Urinary bladder (tissue), 4 donors: ENCODE results near the gene SMC3. TPM values are rescaled to one million over a fixed set of nuclear protein-coding genes. Genes with fewer than 3 reads are reported as not detected.

Source experiments
- DNase-seq: peaks from one replicate; pipeline ENCODE4 v3.0.0-alpha.2; 2015; ENCODE audit errors: extremely low spot score
- H3K27ac ChIP-seq: one replicate; pipeline ENCODE4 v1.5.1; 2013; ENCODE audit warnings: low read depth, mild to moderate bottlenecking, moderate library complexity
- H3K36me3 ChIP-seq: one replicate; pipeline ENCODE4 v1.6.1; 2013; ENCODE audit warnings: mild to moderate bottlenecking, moderate library complexity; ENCODE audit not compliant: insufficient read depth
- H3K4me1 ChIP-seq: one replicate; pipeline ENCODE4 v1.6.1; 2013; ENCODE audit warnings: mild to moderate bottlenecking, moderate library complexity; ENCODE audit not compliant: insufficient read depth
- H3K4me3 ChIP-seq: one replicate; pipeline ENCODE4 v1.5.1; 2013; ENCODE audit warnings: low read depth, low read length
- WGBS: extraction: QIAGEN DNeasy Blood & Tissue Kit; methylation state at CpG from one replicate; pipeline ENCODE4 v1.1.7; 2013; 5-methylcytosine and 5-hydroxymethylcytosine counted together
- polyA plus RNA-seq: library from polyadenylated mRNA; stranded (reverse); fragments of 200-250 nt; gene quantifications from one replicate; pipeline ENCODE4 v1.2.3, GENCODE V29; 2013
- total RNA-seq: library from RNA; depleted of rRNA; stranded (reverse); fragments of >200 nt; gene quantifications from one replicate; pipeline ENCODE4 v1.2.3, GENCODE V29; 2014
- donor health status: healthy with polysubstance abuse.
- donor health status: healthy.

The SMC3 gene
- total and polyA plus RNA-seq, 2 donors, result 25.8 to 50.7 TPM

DNA sequence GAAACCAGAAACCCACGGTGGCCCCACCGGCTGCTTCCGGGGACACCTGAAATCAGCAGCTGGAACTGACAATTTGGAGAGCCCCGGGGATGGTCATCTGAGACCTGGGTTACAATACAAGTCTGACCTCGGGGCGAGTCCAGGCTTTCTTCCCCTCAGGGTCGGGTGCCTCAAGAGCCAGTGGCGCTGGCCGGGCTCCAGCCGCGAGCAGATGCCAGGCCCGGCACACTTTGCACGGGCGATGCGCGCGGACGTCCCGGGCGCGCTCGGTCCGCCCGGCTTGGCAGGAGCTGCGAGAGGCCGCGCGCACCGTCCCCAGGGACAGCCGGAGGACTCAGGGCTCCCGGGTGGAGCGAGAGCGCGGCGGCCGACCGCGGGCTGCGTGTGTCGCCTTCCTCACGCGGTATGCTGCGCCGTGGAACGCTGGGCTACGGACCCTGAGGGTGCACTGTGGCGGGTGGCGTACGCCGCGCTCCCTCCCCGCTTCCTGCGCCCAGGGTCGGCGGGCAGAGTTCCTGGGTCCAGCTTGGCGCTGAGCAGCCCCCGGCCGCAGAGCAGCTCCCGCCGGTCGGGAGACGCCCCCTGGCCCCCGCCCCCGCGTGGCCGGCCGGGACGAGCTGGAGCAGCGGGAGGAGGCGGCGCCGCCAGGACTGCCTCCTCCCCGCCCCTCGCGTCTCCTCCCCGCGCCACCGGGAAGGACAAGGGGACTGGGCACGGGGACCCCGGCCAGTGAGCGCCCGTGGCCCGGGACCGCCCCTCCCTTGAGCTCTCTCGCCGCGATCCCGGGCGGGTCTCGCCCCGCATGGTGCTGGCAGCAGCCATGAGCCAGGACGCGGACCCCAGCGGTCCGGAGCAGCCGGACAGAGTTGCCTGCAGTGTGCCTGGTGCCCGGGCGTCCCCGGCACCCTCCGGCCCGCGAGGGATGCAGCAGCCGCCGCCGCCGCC lies 76.4 kb downstream of the SMC3 start, which contains the start of gene RBM20:
Gene RBM20 (plus strand): TSS at position 684 of the 945 bp plus-strand sequence. CDS start 119 bp downstream, at position 803.
- H3K4me1 ChIP-seq, result peaks cover 5% of the 10 kb centered on the region
- no peak for DNase-seq
- no peaks in the 10 kb centered on the region for H3K36me3 ChIP-seq
- no peak within 1 kb of the TSS for H3K27ac ChIP-seq
- WGBS, result under 1% methylated on average over 106 of the region's 106 CpGs
- peak within 1 kb of the TSS; percentile 59 for H3K4me3 ChIP-seq

DNA sequence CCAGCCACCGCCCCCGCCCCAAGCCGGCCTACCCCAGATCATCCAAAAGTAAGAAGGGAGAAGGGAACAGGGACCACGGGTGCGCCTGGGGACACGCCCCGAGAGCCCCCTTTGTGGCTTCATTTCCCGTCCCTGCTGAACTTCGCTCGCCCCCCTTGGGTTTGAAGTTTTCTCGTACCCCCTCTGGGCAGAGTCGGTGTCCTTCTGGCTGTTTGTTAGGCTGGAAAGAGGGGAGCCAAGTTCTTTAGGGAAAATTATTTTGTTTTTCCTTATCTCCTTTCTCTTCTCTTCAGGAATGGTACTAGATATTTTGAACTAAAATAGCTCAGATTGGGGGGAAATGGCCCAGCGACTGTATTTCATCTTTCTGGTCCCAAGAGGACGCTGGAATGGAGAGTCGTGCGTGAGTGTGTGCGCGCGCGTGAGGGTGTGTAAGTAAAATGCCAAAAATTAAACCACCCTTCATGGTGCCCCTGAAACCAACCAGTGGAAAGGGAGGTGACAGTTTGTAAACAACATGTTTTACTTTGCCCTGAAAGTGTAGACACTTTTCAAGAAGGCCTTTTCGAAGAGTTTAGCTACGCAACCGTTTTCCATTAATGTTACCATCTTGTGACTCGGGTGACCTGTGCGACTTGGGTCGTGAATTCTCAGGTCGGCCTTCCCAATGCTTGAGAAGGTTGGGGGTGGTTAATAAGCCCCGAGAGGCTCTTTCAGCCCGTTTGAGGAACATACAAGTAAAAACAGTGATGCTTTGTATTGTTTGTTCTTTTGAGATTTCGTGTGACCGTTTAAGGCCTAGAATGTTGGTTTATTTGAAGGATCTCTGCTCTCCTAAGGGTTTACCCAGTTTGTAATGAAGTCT lies 77.3 kb downstream of the SMC3 start:
- no peak overlapping the region for H3K27ac ChIP-seq
- DNase-seq, result no peak
- H3K36me3 ChIP-seq, result no peaks in the 10 kb centered on the region
- 40% methylated on average over 31 of the region's 31 CpGs for WGBS
- peaks cover 5% of the 10 kb centered on the region for H3K4me1 ChIP-seq
- H3K4me3 ChIP-seq, result peak overlapping the region; percentile 59

DNA sequence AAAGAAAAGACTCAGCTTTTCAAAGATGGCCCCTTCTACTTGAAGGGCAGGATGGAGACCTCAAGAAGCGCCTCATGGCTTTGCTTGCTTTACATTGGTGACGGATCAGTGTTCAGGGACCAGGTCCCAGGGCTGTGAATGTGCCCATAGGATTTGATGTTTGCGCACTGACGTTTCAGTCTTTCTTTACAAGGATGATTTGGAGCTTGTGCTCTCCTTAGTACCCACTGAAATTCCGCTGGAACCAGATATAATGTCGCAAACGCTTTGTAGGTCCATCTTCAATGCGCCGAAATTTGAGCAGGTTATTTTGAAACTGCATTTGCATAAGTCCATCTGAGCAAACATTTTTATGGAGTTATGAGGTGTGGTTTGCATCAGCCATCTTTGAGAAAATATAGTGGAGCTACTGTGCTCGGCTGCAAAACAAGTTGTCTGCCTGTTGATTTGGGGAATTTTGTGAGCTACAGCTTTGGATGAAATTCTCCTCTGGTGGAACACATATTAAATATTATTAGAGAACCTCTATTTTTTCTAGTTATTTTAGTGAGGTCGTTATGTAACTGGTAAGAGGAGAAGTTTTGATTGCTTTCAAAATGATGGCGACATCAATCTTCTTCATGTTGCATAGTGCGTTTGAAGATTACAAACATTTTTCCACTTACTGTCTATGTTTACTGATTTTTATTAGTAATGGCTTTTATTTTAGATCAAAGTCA lies 79.1 kb downstream of the SMC3 start:
- H3K4me1 ChIP-seq, result peaks cover 5% of the 10 kb centered on the region
- no peak overlapping the region for H3K27ac ChIP-seq
- no peak overlapping the region for H3K4me3 ChIP-seq
- 79% methylated on average over 13 of the region's 13 CpGs for WGBS
- H3K36me3 ChIP-seq, result no peaks in the 10 kb centered on the region
- DNase-seq, result no peak

DNA sequence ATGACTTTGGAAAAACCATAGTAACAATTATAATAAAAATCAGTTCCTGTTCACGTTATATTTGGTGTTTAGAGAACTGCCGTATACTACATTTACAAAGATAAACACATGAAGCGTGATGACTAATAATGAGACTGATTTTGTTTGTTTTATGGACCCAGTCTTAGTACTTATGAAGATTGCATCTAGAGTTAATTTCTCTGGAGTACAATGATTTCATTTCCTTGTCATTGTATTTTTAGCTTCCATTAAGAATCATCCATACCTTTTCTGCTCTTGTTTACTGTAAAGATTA lies 79.6 kb downstream of the SMC3 start:
- 65% methylated on average over 3 of the region's 3 CpGs for WGBS
- no peaks in the 10 kb centered on the region for H3K36me3 ChIP-seq
- H3K4me3 ChIP-seq, result no peak overlapping the region
- peaks cover 5% of the 10 kb centered on the region for H3K4me1 ChIP-seq
- DNase-seq, result no peak
- no peak overlapping the region for H3K27ac ChIP-seq

DNA sequence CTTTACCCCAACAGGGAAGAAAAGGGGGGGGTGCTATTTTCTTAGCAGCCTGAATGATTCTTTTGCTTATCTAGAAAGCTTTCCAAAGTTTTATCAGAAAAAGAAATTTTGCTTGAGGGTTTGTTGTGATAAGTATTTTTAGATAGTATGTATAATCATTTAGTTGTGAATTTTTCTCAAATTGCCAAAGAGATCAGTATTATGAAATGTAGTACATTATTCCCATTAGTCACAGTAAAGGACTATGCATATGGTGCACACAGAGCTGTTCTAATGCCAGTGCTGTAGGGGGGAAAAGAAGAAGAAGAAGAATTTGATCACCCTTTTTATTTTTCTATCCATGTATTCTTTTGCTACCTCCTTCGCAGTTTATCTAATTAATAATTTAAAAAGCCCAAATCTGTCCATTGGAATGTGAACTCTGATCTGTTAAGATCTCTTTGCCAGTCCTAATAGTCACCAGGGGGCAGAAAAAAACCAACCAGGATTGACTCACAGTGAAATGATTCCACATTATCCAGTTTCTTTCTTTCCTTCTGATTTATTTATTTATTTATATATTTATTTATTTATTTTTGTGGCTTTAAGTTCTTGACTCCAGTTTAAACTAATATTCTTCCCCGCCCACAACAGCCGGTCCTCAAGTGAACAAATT lies 81.3 kb downstream of the SMC3 start:
- Histone ChIP-seq H3K27ac (no peak overlapping the region), H3K4me1 (peaks cover 5% of the 10 kb centered on the region), H3K4me3 (no peak overlapping the region), H3K36me3 (no peaks in the 10 kb centered on the region)
- WGBS, result 94% methylated on average over 3 of the region's 3 CpGs
- no peak for DNase-seq

DNA sequence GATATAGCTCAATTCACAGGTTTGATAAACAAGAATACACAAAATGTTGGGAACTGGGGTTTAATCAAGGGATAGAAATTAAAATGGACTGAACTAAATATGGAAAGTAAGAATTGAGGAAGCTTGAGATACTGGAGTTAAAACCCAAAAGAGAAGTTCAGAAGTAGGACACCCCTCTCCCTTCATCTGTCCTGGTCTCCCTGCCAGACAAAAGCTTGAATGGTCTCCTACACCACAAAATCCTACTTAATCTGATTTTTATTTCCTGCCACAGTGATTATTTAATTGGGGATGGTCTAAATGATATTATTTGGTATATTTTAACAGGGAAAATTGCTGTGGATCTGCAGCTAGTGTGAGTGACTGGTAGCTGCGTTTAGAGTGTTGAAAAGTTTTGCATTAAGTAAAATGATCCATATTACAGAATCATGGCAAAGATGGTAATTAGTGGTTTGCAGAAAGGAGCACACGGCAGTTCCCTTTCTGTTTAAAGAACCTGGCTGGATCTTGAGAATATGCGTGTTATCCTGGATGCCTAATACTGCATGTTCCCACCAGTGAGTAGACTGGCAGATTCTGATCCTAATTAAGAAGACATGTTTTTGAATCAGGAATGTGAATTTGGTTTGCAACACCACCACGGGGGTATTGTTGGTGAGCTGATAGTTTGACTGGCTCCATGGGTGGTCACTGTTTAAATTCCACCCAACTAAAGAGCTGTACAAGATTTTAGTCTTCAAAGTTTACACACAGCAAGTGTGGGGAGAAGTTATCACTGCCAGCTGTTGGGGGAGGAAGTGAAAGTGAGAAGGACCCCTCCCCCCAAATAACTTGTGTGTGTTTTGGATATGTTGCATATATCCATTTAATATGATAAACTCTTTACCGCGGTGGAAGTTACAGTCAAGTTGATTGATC lies 82.1 kb downstream of the SMC3 start:
- no peak overlapping the region for H3K27ac ChIP-seq
- no peak for DNase-seq

DNA sequence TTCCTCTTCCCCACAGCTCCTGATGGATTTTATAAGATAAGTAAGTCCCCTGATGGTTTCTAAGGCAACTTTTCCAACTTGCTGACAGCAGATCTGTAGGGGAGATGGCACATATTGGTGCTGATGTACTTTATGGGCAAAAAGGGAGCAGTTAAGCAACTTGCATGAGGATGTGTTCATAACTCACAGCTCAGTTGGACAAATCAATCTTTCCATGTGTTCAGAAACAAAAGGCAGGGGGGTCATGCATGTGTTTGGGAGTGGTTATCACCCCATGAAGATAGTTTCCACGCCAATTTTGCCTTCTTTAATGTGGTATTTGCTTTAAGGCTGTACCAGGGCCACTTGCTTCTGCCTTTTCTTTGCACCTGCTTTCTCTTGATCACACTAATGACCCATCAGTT lies 82.8 kb downstream of the SMC3 start:
- Histone ChIP-seq H3K4me3 (no peak overlapping the region), H3K4me1 (no peaks in the 10 kb centered on the region), H3K27ac (no peak overlapping the region), H3K36me3 (no peaks in the 10 kb centered on the region)
- WGBS, result 63% methylated on average over 1 of the region's 1 CpG
- no peak for DNase-seq

More for the DNA sequence above, 82.1 kb downstream of the SMC3 start:
- H3K4me3 ChIP-seq, result no peak overlapping the region
- no peaks in the 10 kb centered on the region for H3K36me3 ChIP-seq
- WGBS, result 62% methylated on average over 6 of the region's 6 CpGs
- no peaks in the 10 kb centered on the region for H3K4me1 ChIP-seq

DNA sequence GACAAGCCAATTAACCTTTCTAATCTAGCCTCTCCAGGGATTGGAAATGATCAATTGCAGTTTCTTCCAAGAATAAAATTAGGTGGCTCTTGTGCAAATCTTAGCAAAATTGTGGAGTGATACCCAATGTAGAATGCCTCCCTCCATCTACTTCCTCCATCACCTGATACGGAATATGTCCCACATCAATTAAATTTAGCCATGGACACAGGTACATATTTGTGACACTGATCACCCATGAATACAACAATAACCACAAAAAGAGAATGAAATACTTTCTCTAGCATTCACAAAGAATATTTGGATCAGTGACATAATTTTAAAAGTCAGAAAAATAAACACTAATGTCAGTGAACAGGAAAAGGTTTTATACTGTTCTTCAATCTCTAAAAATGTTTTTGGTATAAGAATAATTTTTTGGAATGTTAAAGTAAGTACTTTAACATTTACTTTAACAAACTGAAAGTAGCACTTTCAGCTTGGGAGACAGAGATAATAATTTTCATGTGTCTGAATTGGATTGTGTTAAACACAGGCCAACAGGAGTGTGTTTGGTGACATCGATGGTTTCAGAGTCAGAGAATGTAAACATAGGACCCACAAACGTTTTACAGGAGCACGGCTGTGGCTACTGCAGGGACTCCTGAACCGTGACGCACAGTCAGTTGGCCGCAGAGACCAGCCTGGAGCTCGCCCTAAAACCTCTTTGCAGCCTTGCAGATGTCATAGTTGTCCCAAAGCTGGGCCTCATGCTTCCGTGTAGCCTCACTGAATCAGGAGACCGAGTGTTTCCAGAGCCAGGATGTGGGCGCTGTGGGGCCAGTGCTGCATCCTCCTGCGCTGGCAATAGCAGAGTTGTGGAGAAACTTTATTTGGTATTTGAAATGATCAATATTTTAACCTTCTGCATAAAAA lies 83.8 kb downstream of the SMC3 start:
- Histone ChIP-seq H3K4me1 (no peaks in the 10 kb centered on the region), H3K4me3 (no peak overlapping the region), H3K27ac (no peak overlapping the region), H3K36me3 (no peaks in the 10 kb centered on the region)
- DNase-seq, result no peak
- WGBS, result 45% methylated on average over 12 of the region's 12 CpGs

DNA sequence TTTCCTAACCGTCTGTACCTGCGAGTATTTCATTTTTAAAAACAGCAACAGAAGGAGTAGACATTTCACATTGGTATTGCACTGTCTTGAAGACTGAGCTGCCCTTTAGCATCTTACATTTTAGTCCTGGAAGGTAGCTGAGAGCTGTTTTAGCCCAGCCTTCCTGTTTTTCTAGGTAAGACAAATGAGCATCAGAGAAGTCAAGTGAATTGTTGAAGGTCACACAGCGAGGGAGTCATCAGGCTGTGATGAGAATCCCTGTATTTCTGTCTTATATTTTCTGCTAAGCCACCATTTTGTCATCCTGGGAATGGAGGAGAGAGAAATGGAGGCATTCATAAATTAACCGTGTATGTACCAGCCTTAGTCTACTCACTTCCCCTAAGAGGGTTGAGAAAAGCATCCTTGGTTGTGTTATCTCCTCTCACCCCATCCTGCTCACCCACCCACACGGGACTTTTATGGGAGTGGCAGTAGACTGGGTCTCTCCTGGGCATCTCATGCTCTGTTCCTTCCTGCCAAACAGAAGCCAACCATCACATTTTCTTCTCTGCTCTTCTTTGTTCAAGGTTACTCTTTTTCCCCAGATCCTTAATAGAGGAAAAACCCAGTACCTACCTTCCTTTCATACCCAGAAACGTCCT lies 85.1 kb downstream of the SMC3 start:
- no peaks in the 10 kb centered on the region for H3K36me3 ChIP-seq
- 82% methylated on average over 6 of the region's 6 CpGs for WGBS
- no peak overlapping the region for H3K4me3 ChIP-seq
- H3K27ac ChIP-seq, result no peak overlapping the region
- H3K4me1 ChIP-seq, result no peaks in the 10 kb centered on the region
- no peak for DNase-seq
